ENCODE data around the gene HIRA.

Gene HIRA

DNA sequence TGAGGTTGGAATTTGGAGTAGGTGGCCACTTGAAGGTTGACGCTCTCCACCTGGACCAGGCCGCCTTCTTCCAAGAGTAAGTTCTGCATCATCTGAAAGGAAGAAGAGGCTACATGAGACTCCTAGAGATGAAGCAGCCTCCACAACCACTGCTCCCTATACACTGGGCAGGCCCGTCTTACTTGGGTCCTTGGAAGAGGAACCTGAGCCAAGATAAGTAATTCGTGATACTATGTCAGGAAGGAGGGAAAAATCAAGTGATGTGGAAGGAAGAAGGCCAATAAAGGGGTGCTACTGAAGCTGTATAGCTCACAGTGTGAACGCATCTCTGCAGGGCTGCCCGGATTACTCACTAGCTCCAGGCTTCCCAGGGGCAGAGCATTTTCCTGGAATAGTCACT lies 36.4 kb upstream of the HIRA start:
- no peaks in the 10 kb centered on the region for H3K9me3 ChIP-seq (ENCODE audit: insufficient read depth, low read length)
- H3K9me2 ChIP-seq (replicated peaks; ENCODE audit: insufficient read depth, low read length): no peaks in the 10 kb centered on the region
- no peak overlapping the region for H3K27ac ChIP-seq (ENCODE audit: low read depth, low read length)
- no peaks in the 10 kb centered on the region for H3K79me2 ChIP-seq (ENCODE audit: insufficient read depth, low read length)
- H3K36me3 ChIP-seq (ENCODE audit: low read length): no peaks in the 10 kb centered on the region; the same call in 1 of the 2 replicates
- TF ChIP-seq EZH2phosphoT487 (conservative IDR thresholded peaks at IDR 0.05; ENCODE audit: low read length): no peak
- TF ChIP-seq, protein P1, sequence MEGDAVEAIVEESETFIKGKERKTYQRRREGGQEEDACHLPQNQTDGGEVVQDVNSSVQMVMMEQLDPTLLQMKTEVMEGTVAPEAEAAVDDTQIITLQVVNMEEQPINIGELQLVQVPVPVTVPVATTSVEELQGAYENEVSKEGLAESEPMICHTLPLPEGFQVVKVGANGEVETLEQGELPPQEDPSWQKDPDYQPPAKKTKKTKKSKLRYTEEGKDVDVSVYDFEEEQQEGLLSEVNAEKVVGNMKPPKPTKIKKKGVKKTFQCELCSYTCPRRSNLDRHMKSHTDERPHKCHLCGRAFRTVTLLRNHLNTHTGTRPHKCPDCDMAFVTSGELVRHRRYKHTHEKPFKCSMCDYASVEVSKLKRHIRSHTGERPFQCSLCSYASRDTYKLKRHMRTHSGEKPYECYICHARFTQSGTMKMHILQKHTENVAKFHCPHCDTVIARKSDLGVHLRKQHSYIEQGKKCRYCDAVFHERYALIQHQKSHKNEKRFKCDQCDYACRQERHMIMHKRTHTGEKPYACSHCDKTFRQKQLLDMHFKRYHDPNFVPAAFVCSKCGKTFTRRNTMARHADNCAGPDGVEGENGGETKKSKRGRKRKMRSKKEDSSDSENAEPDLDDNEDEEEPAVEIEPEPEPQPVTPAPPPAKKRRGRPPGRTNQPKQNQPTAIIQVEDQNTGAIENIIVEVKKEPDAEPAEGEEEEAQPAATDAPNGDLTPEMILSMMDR (IDR thresholded peaks at IDR 0.05; ENCODE audit: insufficient read depth, low read length, poor library complexity, severe bottlenecking): no peak
- no peaks in the 10 kb centered on the region for H3K27me3 ChIP-seq (ENCODE audit: low read length)
- no peaks in the 10 kb centered on the region for H4K20me1 ChIP-seq (ENCODE audit: low read depth, low read length)
- H3K9ac ChIP-seq (ENCODE audit: low read length): no peak overlapping the region
- no peaks in the 10 kb centered on the region for H3F3A ChIP-seq (ENCODE audit: insufficient read depth)
- H3K4me3 ChIP-seq (ENCODE audit: insufficient read depth, low read length, poor library complexity, severe bottlenecking): no peak overlapping the region
- no peak overlapping the region for H3K4me2 ChIP-seq (ENCODE audit: low read depth, low read length, poor library complexity, severe bottlenecking)
- H2AFZ ChIP-seq (ENCODE audit: low read depth, low read length, severe bottlenecking): no peak overlapping the region

DNA sequence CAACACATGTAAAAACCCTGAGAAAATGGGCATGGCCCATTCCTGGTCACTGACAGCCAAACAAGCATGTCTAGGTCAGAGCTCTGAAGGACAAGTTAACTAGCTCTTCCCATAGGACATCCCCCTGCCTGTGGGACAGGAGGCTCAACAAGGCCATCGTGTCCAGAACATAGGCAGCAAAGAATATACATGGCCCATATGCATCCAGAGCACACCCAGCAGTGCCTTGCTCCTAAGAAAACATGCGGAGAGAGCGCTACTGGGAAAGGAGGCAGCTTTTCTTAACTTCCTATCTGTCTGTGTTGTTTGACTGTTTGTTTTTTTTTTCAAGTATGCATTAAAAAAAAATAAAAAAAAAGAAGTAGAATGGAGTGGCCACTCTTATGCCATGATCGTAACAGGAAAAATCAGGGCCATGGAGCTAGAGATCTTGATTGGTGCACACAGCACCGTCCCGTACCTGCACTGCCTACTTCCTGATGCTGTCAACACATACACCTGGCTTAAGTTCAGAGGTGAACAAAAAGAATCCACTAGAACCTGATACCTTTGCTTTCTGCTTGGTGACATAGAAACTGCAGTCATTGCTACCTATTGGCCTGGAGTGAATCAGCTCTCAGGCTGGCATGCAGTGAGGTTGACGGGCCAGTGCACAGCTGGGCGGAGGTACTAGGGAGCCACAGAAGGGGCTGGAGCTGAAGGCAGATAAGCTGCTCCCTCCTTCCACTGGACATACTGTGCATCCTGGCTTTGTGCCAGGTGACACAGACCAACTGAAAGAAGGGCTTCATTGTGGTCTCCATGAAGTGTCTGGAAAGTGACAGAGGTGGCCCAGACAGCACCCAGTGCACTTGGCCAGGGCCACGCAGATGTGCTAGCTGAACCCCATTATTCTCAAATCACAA lies 35.6 kb upstream of the HIRA start:
- no peak overlapping the region for H3K4me2 ChIP-seq (ENCODE audit: low read depth, low read length, poor library complexity, severe bottlenecking)
- H3K36me3 ChIP-seq (ENCODE audit: low read length): no peaks in the 10 kb centered on the region; the same call in 1 of the 2 replicates
- TF ChIP-seq EZH2phosphoT487 (conservative IDR thresholded peaks at IDR 0.05; ENCODE audit: low read length): no peak
- TF ChIP-seq, protein P1 (IDR thresholded peaks at IDR 0.05; ENCODE audit: insufficient read depth, low read length, poor library complexity, severe bottlenecking): no peak
- H3K4me3 ChIP-seq (ENCODE audit: insufficient read depth, low read length, poor library complexity, severe bottlenecking): no peak overlapping the region
- no peaks in the 10 kb centered on the region for H3K79me2 ChIP-seq (ENCODE audit: insufficient read depth, low read length)
- no peaks in the 10 kb centered on the region for H3K9me3 ChIP-seq (ENCODE audit: insufficient read depth, low read length)
- H3K27ac ChIP-seq (ENCODE audit: low read depth, low read length): no peak overlapping the region
- no peaks in the 10 kb centered on the region for H4K20me1 ChIP-seq (ENCODE audit: low read depth, low read length)
- no peak overlapping the region for H2AFZ ChIP-seq (ENCODE audit: low read depth, low read length, severe bottlenecking)
- H3K9me2 ChIP-seq (replicated peaks; ENCODE audit: insufficient read depth, low read length): no peaks in the 10 kb centered on the region
- no peak overlapping the region for H3K9ac ChIP-seq (ENCODE audit: low read length)
- H3F3A ChIP-seq (ENCODE audit: insufficient read depth): no peaks in the 10 kb centered on the region
- H3K27me3 ChIP-seq (ENCODE audit: low read length): no peaks in the 10 kb centered on the region

DNA sequence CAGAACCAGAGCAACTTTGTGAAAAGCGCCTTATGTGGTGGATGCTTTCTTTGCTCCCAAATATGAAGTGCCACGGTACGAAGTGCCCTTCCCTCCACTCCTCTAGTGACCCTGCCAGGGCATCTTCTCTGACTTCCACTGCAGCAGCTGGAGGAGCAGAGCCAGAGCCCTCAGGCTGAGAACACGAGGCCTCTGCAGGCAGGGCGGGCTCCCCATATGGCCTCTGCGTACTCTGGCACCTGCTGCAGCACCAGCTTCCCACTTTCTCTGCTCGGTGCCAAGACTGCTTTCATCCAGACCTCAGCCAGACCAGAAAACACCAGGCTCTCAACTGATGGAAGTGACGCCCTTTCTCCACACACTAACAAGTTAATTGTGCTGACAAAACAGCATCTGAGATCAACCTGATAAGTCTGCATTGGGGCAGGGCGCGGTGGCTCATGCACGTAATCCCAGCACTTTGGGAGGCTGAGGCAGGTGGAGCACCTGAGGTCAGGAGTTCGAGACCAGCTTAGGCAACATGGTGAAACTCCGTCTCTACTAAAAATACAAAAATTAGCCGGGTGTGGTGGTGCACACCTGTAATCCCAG lies 34.7 kb upstream of the HIRA start:
- Histone ChIP-seq H3K9me3 (ENCODE audit: insufficient read depth, low read length) (no peaks in the 10 kb centered on the region), H3K27me3 (ENCODE audit: low read length) (no peaks in the 10 kb centered on the region), H3K9ac (ENCODE audit: low read length) (no peak overlapping the region), H3K79me2 (ENCODE audit: insufficient read depth, low read length) (no peaks in the 10 kb centered on the region), H4K20me1 (ENCODE audit: low read depth, low read length) (no peaks in the 10 kb centered on the region), H3K36me3 (ENCODE audit: low read length) (peaks cover 3% of the 10 kb centered on the region; the same call in 1 of the 2 replicates), H3K4me2 (ENCODE audit: low read depth, low read length, poor library complexity, severe bottlenecking) (no peak overlapping the region), H3K27ac (ENCODE audit: low read depth, low read length) (no peak overlapping the region), H3K4me3 (ENCODE audit: insufficient read depth, low read length, poor library complexity, severe bottlenecking) (no peak overlapping the region), H3F3A (ENCODE audit: insufficient read depth) (no peaks in the 10 kb centered on the region), H2AFZ (ENCODE audit: low read depth, low read length, severe bottlenecking) (no peak overlapping the region), H3K9me2 (replicated peaks; ENCODE audit: insufficient read depth, low read length) (no peaks in the 10 kb centered on the region)
- TF ChIP-seq, protein P1 (IDR thresholded peaks at IDR 0.05; ENCODE audit: insufficient read depth, low read length, poor library complexity, severe bottlenecking): no peak
